Retina (tissue), 1 donor: Measurements from ENCODE around the gene FEZF2.

ENCODE experiments used
- DNase-seq: peaks from one replicate; pipeline ENCODE4 v3.0.0-alpha.2; 2016

The FEZF2 gene

GRCh38 chr3:62325896-62326295 lies 47.5 kb downstream of the FEZF2 start:
- no peak for DNase-seq

- no peak for DNase-seq
Observed at GRCh38 chr3:62323241-62323640, 50.1 kb downstream of the FEZF2 start.
